Heart right ventricle (tissue), 16 donors: ENCODE results near the gene FSTL5. TPM values are rescaled to one million over a fixed set of nuclear protein-coding genes. Genes with fewer than 3 reads are reported as not detected.

Experiments used
- ATAC-seq, 8 donors: fragments of 200-7000 bp; cut with Tn5 transposase; one replicate each; pipeline ENCODE4 v1.9.1; 2020; ENCODE audit warnings: mild to moderate bottlenecking in 8 of 8, moderate library complexity in 8 of 8, moderate number of reproducible peaks in 1 of 8
- DNase-seq, 2 donors: peaks; one replicate each; pipeline ENCODE4 v3.0.0-alpha.2; 2020
- H3K27ac ChIP-seq, 10 donors: fragments of 200-600 bp; sonication (generic) in 2 of 10; one replicate each; pipeline versions ENCODE4 v1.5.0 to v1.8.0; 2020 to 2022; ENCODE audit warnings: mild to moderate bottlenecking in 3 of 10
- H3K27me3 ChIP-seq, 7 donors: fragments of 200-600 bp; one replicate each; pipeline ENCODE4 v1.8.0; 2021 to 2022; ENCODE audit warnings: mild to moderate bottlenecking in 2 of 7
- H3K36me3 ChIP-seq, 9 donors: fragments of 200-600 bp; sonication (generic) in 1 of 9; one replicate each; pipeline versions ENCODE4 v1.5.0 to v1.8.0; 2020 to 2022; ENCODE audit warnings: mild to moderate bottlenecking in 2 of 9
- H3K4me1 ChIP-seq, 9 donors: fragments of 200-600 bp; sonication (generic) in 1 of 9; one replicate each; pipeline versions ENCODE4 v1.5.0 to v1.8.0; 2020 to 2022; ENCODE audit warnings: mild to moderate bottlenecking in 4 of 9
- H3K4me3 ChIP-seq, 10 donors: fragments of 200-600 bp; sonication (generic) in 2 of 10; one replicate each; pipeline versions ENCODE4 v1.5.0 to v1.8.0; 2020 to 2022; ENCODE audit warnings: mild to moderate bottlenecking in 7 of 10, moderate library complexity in 2 of 10
- H3K9me3 ChIP-seq, 11 donors: fragments of 200-600 bp in 10 of 11; sonication (generic) in 2 of 11; one replicate each; pipeline versions ENCODE4 v1.5.0 to v1.8.0; 2013 to 2022; ENCODE audit warnings: mild to moderate bottlenecking in 2 of 11, control low read depth in 1 of 11, moderate library complexity in 1 of 11
- CTCF ChIP-seq, 9 donors: fragments of 200-600 bp; sonication (generic) in 2 of 9; IDR thresholded peaks; one replicate each; pipeline versions ENCODE4 v1.5.0 to v1.8.0; 2021 to 2022; ENCODE audit warnings: antibody characterized with exemption in 9 of 9, mild to moderate bottlenecking in 5 of 9, moderate library complexity in 1 of 9
- WGBS, 2 donors: extraction: QIAGEN DNeasy Blood & Tissue Kit; methylation state at CpG; one replicate each; pipeline ENCODE4 v1.1.7; 2013; ENCODE audit warnings: inconsistent platforms in 1 of 2; 5-methylcytosine and 5-hydroxymethylcytosine counted together
- intact Hi-C, 10 donors: fragments of 100-400 bp; cut with DNase I; formaldehyde crosslinking; loops; one replicate each; pipeline versions ENCODE4 v1.11.1 to v1.14.2; 2022
- polyA plus RNA-seq, 2 donors: library from polyadenylated mRNA; stranded (reverse); fragments of 200-250 nt; gene quantifications; one replicate each; pipeline ENCODE4 v1.2.3, GENCODE V29; 2013
- total RNA-seq, 10 donors: library from RNA; stranded (reverse); fragmentation: NEBNext Ultra II Directional in 3 of 10; extraction: Animal tissue kit (Norgen Biotek cat#: 25700) in 3 of 10; gene quantifications; one replicate each; pipeline versions ENCODE4 v1.2.1 to v1.2.4, GENCODE V29; 2021 to 2023
- donor health status: Arrhythmogenic right ventricular cardiomyopathy.
- donor health status: ischemic (EF 13 %, LVEDD 7.1; RV severe dilation, severe dysfunction).
- donor health status: healthy with polysubstance abuse.
- donor health status: DM: no; HTN: yes; CAD: no.
- donor health status: DM: no; HTN: no; CAD: no.
- donor health status: ischemic (EF 25% LVEDD 6.9; RV normal size, moderate dysfunction).
- donor health status: ischemic (EF 25% LVEDD 5.7; RV mildly dilated, moderate dysfunction).
- donor health status: healthy.
- donor health status: DM: yes; HTN: yes; CAD: no.
- donor health status: Ischemic cardiomyopathy.
- donor health status: ischemic (EF 35%, LVEDD 5.7; RV mildly dilated, moderate dysfunction).
- donor health status: nonischemic (EF 11% LVEDD 7.7; RV severe dilation, severe dysfunction).
- donor health status: DM: yes; HTN: yes; CAD: no.
- donor health status: PGD.
- donor health status: ischemic (EF 29% LVEDD 5.4; RV normal size, mild dysfunction).
- donor health status: nonischemic (EF 23%, LVEDD 6.1; RV moderate dilation, normal function).

The FSTL5 gene
- total and polyA plus RNA-seq, 12 donors: 0.01 TPM; not detected in 11

GRCh38 chr4:162061214-162061613, 102.6 kb downstream of the FSTL5 start:
- intact Hi-C loops: no loop called here
- Histone ChIP-seq H3K27me3 (no peaks in the 10 kb centered on the region), H3K27ac (no peak overlapping the region), H3K4me3 (no peak overlapping the region), H3K4me1 (peaks cover 0 to 3% (median 0%) of the 10 kb centered on the region in 9 donors), H3K9me3 (peaks cover 0 to 8% (median 0%) of the 10 kb centered on the region in 11 donors), H3K36me3 (no peaks in the 10 kb centered on the region)
- 45 to 66% methylated on average over 2 of the region's 2 CpGs for whole genome bisulfite sequencing, 2 donors
- DNase-seq (no peak), ATAC-seq (peak in 2 of 8 donors; percentile 31 to 63)
- TF ChIP-seq CTCF (IDR thresholded peaks at IDR 0.05): no peak

DNA sequence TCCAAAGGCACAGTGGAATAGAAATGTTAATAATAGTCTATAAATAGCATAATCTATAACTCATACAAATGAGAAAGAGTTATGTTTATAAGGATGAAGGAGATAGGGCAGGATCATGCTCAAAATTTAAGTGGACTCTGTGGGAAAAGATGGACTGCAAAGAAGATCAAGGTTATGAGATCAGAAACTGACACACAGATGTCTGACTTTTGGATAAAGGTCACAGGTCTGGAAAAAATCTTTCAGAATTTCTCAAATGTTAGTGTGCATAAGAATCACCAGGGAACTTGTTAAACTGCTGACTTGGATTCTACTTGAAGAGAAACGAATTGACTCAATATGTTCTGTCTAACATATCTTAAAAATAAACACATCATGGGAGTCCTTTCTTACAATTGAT, 104.1 kb downstream of the FSTL5 start:
- Histone ChIP-seq H3K9me3 (no peaks in the 10 kb centered on the region), H3K4me3 (no peak overlapping the region), H3K27ac (no peak overlapping the region), H3K27me3 (no peaks in the 10 kb centered on the region), H3K36me3 (no peaks in the 10 kb centered on the region), H3K4me1 (peaks cover 0 to 3% (median 0%) of the 10 kb centered on the region in 9 donors)
- intact Hi-C loops: no loop called here
- no peak for TF ChIP-seq CTCF (IDR thresholded peaks at IDR 0.05)
- ATAC-seq: no peak
- 42 to 65% methylated on average over 1 of the region's 1 CpG for WGBS, 2 donors
- no peak for DNase-seq

DNA sequence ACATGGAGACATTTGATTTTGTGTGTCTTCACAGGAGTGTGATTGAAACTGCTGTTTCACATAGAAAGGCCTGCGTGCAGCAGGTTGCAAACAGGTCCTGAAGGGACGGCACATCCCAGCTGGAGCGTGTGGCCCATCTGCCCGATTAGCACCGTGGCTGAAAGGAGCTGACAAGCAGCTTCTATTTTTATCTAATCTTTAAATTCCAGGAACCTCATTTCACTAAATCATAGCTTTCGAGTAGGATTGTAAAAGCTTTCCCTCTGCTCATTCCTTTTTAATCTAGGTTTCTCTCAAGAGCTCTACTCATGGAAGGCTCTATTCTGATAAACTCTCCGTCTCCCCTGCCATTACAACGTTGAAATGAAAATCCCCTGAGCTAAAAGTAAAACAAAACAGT, 106.8 kb downstream of the FSTL5 start:
- no peaks in the 10 kb centered on the region for H3K27me3 ChIP-seq
- H3K27ac ChIP-seq: no peak overlapping the region
- no peaks in the 10 kb centered on the region for H3K36me3 ChIP-seq
- H3K9me3 ChIP-seq: no peaks in the 10 kb centered on the region
- no peak overlapping the region for H3K4me3 ChIP-seq
- H3K4me1 ChIP-seq: peaks cover 0 to 3% (median 0%) of the 10 kb centered on the region in 9 donors
- WGBS, 2 donors: 8 to 17% methylated on average over 8 of the region's 8 CpGs
- intact Hi-C loops: no loop called here
- no peak for DNase-seq
- TF ChIP-seq CTCF (IDR thresholded peaks at IDR 0.05): no peak
- ATAC-seq: peak in 2 of 8 donors; percentile 65 to 74

DNA sequence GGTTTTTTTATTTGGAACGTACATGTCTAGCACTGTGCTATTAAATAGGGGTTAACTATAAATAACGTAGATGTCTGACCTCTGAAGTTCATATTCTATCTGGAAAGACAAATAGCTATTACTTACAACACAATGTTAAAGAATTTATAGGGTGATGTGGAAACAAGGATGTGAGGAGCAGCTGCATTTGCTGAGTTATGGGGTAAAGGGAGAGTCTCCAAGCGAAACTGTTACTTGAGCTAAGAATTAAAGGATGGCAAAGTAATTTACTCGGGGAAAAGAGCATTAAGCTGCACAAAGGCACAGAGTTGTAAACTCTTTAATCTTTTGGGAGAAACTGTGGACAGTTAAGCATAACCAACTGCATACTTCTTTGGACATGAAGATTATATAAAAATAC, 117.7 kb downstream of the FSTL5 start:
- Histone ChIP-seq H3K4me3 (no peak overlapping the region), H3K27me3 (no peaks in the 10 kb centered on the region), H3K4me1 (no peaks in the 10 kb centered on the region), H3K9me3 (no peaks in the 10 kb centered on the region), H3K36me3 (no peaks in the 10 kb centered on the region), H3K27ac (no peak overlapping the region)
- TF ChIP-seq CTCF (IDR thresholded peaks at IDR 0.05): no peak
- no peak for ATAC-seq
- DNase-seq: no peak
- 52 to 64% methylated on average over 4 of the region's 4 CpGs for WGBS, 2 donors
- intact Hi-C loops: no loop called here
